HFF-Myc (cell line): Measurements from ENCODE around the gene TRIM50.
"Not testable (repeated sequence)": the region's sequence is repeated elsewhere in the genome, so short reads cannot be mapped to it uniquely, and the experiment has no call there.

ENCODE experiments used
- DNase-seq: peaks from one replicate; pipeline ENCODE4 v3.0.0-alpha.2; 2011; ENCODE audit warnings: low read depth; ENCODE audit errors: extremely low read depth
- H3K4me3 ChIP-seq: replicated peaks from 2 replicates; pipeline ENCODE4 v1.5.1; 2011; ENCODE audit warnings: low read depth, mild to moderate bottlenecking, control low read depth, low read length
- TF ChIP-seq, protein P1 (sequence below): IDR thresholded peaks from 2 replicates; pipeline ENCODE4 v1.5.1; 2012; ENCODE audit warnings: mild to moderate bottlenecking, low read depth, low read length, control low read depth; ENCODE audit errors: missing control alignments

TRIM50 gene

DNA sequence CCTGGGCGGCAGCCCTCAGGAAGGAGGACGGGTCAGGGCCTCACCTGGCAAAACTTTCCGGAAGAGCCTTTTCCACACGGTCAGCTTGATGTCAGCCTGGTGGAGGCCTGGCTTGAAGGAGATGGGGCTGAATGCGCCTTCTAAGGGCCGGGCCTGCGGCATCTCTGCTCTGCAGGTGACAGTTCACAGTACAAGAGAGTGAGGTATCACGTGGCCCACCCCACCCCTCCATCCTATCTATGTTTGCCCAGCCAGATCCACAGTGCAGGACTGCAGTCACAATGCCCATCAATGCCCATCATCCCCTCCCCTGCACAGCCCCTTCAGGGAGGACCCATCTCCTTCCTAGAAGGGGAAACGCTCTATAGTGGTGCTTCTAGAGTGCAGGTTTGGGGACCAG is 11.4 kb downstream of the TRIM50 start:
- H3K4me3 ChIP-seq, result no peak overlapping the region
- no peak for DNase-seq
- TF ChIP-seq, protein P1, sequence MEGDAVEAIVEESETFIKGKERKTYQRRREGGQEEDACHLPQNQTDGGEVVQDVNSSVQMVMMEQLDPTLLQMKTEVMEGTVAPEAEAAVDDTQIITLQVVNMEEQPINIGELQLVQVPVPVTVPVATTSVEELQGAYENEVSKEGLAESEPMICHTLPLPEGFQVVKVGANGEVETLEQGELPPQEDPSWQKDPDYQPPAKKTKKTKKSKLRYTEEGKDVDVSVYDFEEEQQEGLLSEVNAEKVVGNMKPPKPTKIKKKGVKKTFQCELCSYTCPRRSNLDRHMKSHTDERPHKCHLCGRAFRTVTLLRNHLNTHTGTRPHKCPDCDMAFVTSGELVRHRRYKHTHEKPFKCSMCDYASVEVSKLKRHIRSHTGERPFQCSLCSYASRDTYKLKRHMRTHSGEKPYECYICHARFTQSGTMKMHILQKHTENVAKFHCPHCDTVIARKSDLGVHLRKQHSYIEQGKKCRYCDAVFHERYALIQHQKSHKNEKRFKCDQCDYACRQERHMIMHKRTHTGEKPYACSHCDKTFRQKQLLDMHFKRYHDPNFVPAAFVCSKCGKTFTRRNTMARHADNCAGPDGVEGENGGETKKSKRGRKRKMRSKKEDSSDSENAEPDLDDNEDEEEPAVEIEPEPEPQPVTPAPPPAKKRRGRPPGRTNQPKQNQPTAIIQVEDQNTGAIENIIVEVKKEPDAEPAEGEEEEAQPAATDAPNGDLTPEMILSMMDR, result no peak

DNA sequence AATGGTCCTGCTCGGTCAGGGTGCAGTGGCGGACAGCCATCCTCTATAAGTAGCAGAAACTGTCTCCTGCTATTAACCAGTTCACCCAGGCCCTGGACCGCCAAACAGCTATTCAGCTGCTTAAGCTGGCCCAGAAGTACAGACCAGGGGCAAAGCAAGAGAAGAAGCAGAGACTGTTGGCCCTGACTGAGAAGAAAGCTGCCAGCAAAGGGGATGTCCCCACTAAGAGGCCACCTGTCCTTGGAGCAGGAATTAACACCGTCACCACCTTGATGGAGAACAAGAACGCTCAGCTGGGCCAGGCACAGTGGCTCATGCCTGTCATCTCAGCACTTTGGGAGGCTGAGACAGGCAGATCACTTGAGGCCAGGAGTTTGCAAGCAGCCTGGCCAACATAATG is 13.6 kb downstream of the TRIM50 start:
- DNase-seq, result no peak
- H3K4me3 ChIP-seq, result no peak overlapping the region
- TF ChIP-seq, protein P1, result no peak

DNA sequence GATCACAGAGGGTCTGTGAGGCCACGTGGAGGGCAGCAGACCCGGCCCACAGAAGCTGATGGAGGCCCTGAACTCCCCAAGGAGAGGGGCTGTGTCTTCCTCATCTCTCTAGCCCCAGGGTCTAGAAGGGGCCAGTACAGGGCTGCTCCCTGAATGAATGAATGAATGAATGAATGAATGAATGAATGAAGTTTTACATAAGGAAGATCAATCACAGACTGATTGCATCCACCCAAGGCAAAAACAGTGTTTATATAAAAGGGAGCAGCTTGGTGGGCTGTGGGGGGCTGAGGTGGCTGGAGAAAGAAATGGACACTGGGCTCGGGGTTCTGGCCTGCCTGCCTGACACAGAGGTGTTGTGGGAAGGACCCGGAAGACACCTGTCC is 14.4 kb downstream of the TRIM50 start:
- TF ChIP-seq, protein P1, result no peak
- H3K4me3 ChIP-seq, result no peak overlapping the region
- DNase-seq, result no peak

DNA sequence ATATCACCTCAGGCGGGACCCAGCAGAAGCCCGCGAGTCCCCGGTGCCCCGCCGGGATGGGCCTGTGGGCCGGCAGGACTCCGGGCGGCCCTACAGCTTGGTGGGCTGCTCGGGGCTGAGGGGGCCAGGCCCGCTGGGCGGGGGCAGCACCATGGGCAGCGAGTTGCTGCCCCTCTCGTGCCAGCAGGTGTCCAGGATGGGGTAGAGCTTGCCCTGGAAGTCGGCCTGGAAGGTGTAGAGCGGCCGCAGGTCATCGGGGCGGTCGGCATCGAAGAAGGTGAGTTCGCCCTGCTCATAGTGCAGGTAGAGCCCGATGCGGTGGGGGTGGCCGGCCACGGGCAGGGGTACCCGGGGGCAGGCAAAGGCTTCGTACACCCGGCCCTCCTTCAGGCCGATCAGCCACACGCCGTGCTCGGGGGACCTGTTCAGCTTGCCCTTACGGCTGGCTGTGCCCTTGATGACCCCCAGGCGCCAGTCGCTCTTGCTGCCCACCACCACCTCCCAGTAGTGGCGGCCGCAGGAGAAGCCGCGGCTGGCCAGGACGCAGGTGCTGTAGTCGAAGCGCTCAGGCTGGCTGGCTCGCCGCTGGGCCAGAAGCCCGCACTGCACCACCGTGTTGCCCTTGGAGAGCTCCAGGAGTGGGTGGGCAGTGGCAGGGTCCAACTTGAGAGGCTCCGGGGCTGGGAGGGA is 14.9 kb downstream of the TRIM50 start:
- no peak for DNase-seq
- TF ChIP-seq, protein P1, result no peak
- no peak overlapping the region for H3K4me3 ChIP-seq

DNA sequence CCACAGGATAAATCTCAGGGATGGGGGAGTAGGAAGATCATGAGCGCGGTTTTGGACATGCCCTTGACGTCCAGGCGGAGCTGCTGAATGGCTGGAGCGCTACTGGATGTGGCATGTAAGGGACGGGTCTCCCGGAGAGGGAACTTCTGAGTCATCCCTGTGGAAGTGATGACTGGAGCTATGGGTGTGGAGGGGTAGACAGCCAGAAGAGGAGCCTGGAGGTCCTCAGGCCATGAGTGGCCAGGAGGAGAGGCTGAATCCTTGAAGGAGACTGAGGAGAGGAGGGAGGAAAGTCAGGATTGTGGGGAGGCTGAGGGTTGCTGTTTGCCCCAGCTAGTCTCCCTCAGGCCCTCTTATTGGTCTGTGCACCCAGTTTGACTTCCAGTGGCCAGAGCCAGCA is 16.5 kb downstream of the TRIM50 start:
- not testable (repeated sequence) for DNase-seq, H3K4me3 ChIP-seq

DNA sequence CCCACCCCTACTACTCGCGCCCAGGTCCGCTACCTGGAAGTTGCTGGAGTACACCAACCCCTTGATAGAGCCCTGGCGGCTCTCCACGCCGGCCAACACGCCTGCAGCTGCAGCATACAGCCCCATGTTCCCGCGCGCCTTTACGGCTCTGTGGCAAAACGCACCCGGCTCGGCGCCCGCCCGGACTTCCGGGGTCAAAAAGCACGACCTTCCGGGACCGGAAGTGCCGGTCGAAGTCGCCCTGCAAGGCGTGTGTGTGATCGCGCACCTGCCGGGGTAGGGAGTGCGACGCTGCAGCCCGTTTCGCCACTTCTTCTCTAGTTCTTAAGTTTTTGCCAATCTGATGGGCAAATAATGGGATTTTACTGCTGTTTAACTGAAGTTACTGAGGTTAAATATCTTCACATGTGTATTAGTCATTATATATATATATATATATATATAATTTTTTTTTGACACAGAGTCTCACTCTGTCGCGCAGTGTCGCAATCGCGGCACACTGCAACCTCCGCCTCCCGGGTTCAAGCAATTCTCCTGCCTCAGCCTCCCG is 19.1 kb downstream of the TRIM50 start, which contains the start of gene NSUN5:
NSUN5 (minus strand) TSS at position 162 of the 550 bp plus-strand sequence; CDS start at position 126, 36 bp downstream.
- TF ChIP-seq, protein P1, result no peak
- peak; percentile 31 for DNase-seq
- peak within 1 kb of the TSS; percentile 63 for H3K4me3 ChIP-seq

DNA sequence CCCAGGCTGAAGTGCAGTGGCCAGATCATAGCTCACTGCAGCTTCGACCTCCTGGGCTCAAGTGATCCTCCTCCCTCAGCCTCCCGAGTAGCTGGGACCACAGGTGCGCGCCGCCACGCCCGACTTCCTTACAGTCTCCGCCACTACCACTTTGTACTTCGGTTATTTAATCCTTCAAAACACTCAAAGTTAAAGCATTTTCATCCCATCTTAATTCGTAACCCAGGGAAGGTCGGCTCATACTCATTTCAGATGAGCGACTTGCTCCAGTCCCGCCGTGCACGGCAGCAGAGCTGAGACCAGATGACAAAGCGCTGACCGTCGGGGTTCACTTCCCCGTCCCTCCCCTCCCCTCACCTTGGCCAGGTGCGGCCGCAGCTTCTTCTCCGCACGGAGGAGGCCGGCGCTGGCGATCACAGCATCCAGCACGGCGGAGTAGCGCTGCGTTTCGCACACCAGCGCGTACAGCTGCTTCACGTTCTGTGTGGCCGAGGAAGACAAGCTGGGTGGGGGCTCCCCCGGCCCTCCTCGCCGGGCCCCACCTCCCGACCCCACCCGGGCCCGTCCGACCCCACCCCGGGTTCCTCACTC is 19.7 kb downstream of the TRIM50 start:
- no peak for DNase-seq
- H3K4me3 ChIP-seq, result peak overlapping the region; percentile 63
- TF ChIP-seq, protein P1, result no peak
